ENCODE results near the gene SUSD1. TPM values are rescaled to one million over a fixed set of nuclear protein-coding genes. Genes with fewer than 3 reads are reported as not detected.

SUSD1 gene
- total RNA-seq, 2 donors from 2014 or later: 13.1 to 24.0 TPM

- Histone ChIP-seq H3K27ac (no peak overlapping the region), H3K4me3 (no peak overlapping the region), H3K36me3 (no peaks in the 10 kb centered on the region), H3K27me3 (replicated peaks; ENCODE audit: insufficient read depth) (no peaks in the 10 kb centered on the region), H3K4me1 (ENCODE audit: control insufficient read depth in 1 of 2, low read depth in 2 of 2) (peaks cover 9 to 15% of the 10 kb centered on the region in 2 donors), H3K9me3 (no peaks in the 10 kb centered on the region)
- TF ChIP-seq, protein P1, sequence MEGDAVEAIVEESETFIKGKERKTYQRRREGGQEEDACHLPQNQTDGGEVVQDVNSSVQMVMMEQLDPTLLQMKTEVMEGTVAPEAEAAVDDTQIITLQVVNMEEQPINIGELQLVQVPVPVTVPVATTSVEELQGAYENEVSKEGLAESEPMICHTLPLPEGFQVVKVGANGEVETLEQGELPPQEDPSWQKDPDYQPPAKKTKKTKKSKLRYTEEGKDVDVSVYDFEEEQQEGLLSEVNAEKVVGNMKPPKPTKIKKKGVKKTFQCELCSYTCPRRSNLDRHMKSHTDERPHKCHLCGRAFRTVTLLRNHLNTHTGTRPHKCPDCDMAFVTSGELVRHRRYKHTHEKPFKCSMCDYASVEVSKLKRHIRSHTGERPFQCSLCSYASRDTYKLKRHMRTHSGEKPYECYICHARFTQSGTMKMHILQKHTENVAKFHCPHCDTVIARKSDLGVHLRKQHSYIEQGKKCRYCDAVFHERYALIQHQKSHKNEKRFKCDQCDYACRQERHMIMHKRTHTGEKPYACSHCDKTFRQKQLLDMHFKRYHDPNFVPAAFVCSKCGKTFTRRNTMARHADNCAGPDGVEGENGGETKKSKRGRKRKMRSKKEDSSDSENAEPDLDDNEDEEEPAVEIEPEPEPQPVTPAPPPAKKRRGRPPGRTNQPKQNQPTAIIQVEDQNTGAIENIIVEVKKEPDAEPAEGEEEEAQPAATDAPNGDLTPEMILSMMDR (IDR thresholded peaks at IDR 0.05): no peak
- DNase-seq (ENCODE audit: low spot score) (no peak), ATAC-seq (ENCODE audit: insufficient number of reproducible peaks, low FRiP score, low read depth) (no peak)
Observed at GRCh38 chr9:112065806-112066606, 109.1 kb downstream of the SUSD1 start.

DNA sequence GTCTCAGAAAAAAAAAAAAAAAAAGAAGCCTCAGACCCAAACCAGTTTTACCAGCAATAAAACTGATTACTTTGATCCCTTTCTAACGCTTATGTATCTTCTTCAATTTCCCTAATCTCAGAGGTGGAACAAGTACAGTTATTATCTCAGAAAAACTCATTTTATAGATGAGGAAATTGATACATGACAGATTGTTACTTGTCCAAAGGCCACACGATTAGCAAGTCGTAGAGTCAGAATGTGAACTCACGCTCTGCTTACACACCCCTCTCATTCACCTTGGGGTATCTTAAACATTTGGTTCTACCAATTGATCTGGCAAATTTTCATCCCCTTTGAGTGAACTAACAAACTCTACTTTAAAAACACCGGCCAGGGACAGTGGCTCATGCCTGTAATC lies 110.2 kb downstream of the SUSD1 start:
- H3K27ac ChIP-seq: no peak overlapping the region
- H3K27me3 ChIP-seq (replicated peaks; ENCODE audit: insufficient read depth): no peaks in the 10 kb centered on the region
- peaks cover 15 to 18% of the 10 kb centered on the region in 2 donors for H3K4me1 ChIP-seq (ENCODE audit: control insufficient read depth in 1 of 2, low read depth in 2 of 2)
- TF ChIP-seq, protein P1 (IDR thresholded peaks at IDR 0.05): no peak
- DNase-seq (ENCODE audit: low spot score) (no peak), ATAC-seq (ENCODE audit: insufficient number of reproducible peaks, low FRiP score, low read depth) (no peak)
- no peaks in the 10 kb centered on the region for H3K36me3 ChIP-seq
- H3K4me3 ChIP-seq: no peak overlapping the region
- no peaks in the 10 kb centered on the region for H3K9me3 ChIP-seq

- ATAC-seq (ENCODE audit: insufficient number of reproducible peaks, low FRiP score, low read depth): no peak
- Histone ChIP-seq H3K36me3 (no peaks in the 10 kb centered on the region), H3K9me3 (no peaks in the 10 kb centered on the region), H3K4me1 (ENCODE audit: control insufficient read depth in 1 of 2, low read depth in 2 of 2) (peaks cover 18 to 23% of the 10 kb centered on the region in 2 donors), H3K27me3 (replicated peaks; ENCODE audit: insufficient read depth) (no peaks in the 10 kb centered on the region), H3K4me3 (no peak overlapping the region), H3K27ac (no peak overlapping the region)
- no peak for DNase-seq (ENCODE audit: low spot score)
- TF ChIP-seq, protein P1 (IDR thresholded peaks at IDR 0.05): no peak
Observed at GRCh38 chr9:112063586-112063985, 111.5 kb downstream of the SUSD1 start.

DNA sequence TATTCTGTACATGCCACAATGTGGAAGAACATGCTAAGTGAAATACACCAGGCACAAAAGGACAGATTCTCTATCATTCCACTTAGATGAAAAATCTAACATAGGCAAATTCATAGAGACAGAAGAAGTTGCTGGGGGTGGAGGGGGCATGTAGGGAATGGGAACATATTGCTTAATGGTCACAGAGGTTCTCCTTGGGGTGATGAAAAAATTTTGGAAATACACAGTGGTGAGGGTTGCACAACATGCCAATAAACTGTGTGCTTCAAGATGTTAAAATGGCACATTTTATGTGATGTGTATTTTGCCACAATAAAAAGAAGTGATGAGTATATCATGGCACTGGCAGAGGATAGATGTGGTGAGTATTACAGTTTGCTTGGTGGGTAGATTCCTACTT lies 111.9 kb downstream of the SUSD1 start:
- Histone ChIP-seq H3K36me3 (no peaks in the 10 kb centered on the region), H3K4me3 (no peak overlapping the region), H3K27me3 (replicated peaks; ENCODE audit: insufficient read depth) (no peaks in the 10 kb centered on the region), H3K27ac (no peak overlapping the region), H3K4me1 (ENCODE audit: control insufficient read depth in 1 of 2, low read depth in 2 of 2) (peaks cover 18 to 24% of the 10 kb centered on the region in 2 donors), H3K9me3 (no peaks in the 10 kb centered on the region)
- DNase-seq (ENCODE audit: low spot score) (no peak), ATAC-seq (ENCODE audit: insufficient number of reproducible peaks, low FRiP score, low read depth) (no peak)
- TF ChIP-seq, protein P1 (IDR thresholded peaks at IDR 0.05): no peak

DNA sequence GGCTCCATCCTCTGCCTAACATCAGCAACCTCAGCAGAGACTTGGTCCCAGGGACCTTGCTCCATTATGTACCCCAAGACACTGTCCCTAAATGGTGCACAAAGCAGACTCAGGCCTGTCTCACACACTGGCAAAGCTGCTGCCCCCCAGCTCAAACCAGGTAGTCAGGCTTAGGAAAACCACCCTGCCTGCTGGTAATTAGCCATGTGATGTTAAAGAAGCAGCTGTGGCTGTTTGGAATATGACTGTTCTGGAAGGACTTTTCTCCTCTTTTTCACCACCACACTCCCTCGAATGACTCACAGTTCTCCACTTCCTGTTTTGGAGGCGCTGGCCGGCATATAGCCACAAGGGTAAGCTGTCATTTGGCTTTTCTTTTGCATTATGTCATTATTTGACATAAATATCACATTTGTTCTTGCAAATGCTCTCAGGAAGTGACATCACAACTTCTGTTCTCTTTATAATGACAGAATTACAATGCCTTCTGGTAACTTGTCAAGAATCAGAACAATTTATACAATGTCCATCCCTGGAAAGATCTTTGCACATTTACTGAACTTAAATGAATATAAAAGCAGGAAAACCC lies 113.9 kb downstream of the SUSD1 start:
- DNase-seq (ENCODE audit: low spot score) (peak; percentile 53), ATAC-seq (ENCODE audit: insufficient number of reproducible peaks, low FRiP score, low read depth) (peak; percentile 69)
- Histone ChIP-seq H3K4me1 (ENCODE audit: control insufficient read depth in 1 of 2, low read depth in 2 of 2) (peaks cover 18 to 24% of the 10 kb centered on the region in 2 donors), H3K27ac (peak overlapping the region; percentile 69 to 81), H3K9me3 (no peaks in the 10 kb centered on the region), H3K4me3 (no peak overlapping the region), H3K27me3 (replicated peaks; ENCODE audit: insufficient read depth) (no peaks in the 10 kb centered on the region), H3K36me3 (no peaks in the 10 kb centered on the region)
- TF ChIP-seq, protein P1 (IDR thresholded peaks at IDR 0.05): no peak
